ENCODE results near the gene CLDN7.

Gene CLDN7

DNA sequence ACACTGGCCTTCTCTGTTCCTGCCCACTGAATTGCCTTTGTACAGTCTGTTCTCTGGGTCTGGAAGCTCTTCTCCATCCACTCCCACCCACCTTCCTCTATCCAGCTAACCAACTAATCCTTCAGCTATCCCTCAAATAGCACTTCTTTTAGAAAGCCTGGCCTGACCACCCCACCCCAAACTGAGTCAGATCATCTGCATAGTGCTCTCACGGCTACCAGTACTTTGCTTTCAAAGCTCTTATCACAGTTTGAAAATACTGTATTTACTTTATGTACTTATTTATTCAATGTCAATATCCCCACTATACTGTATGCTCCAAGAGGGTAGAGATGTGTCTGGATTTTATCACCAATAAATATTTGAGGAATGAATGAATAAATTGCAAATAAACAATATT, 4.5 kb upstream of the CLDN7 start:
- peak overlapping the region; percentile 16 for H3K27ac ChIP-seq
- no peak for TF ChIP-seq CTCF (conservative IDR thresholded peaks at IDR 0.05)
- no peak for TF ChIP-seq ZFX (IDR thresholded peaks at IDR 0.05)

GRCh38 chr17:7263801-7264078, 1.5 kb upstream of the CLDN7 start:
- H3K27ac ChIP-seq: peak overlapping the region; percentile 99
- TF ChIP-seq CTCF (conservative IDR thresholded peaks at IDR 0.05) (no peak), ZFX (IDR thresholded peaks at IDR 0.05) (no peak)

DNA sequence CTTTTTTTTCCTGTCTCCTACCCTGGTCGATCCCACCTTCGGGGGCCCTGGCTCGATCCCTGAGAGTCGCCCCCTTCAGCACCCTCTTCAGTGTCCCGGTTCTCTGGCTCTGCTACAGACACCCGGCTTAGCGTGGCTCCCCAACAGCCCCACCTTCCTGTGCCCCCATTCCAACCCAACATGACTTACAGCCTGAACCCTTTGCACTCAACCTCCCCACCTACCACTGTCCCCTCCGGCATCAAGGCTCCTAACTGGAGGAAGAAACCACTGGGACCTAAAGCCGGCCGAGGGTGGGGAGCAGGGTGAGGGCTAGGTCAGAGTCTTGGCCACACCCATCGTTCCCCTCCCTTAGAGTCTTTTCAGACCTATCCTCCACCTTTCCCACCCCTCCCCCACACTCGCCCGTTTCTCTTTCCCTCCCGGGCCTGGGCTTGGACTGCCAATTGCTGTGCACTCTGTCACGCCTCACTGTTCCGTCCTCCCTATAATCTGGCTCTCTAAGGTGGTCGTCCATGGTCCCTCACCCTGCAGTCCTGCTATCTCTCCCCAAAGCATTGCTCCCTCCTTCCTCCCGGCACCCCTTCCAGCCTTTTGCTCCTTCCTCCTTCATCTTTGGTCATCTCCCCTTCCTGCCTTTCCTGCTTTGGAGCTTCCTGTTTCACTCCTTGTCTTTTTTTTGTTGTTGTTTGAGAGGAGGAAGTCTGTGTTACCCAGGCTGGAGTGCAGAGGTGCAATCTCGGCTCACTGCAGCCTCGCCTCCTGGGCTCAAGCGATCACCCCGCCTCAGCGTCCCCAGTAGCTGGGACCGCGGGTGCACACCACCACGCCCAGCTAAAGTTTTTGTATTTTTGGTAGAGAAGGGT, 890 bp upstream of the CLDN7 start:
- H3K27ac ChIP-seq: peak overlapping the region; percentile 99
- TF ChIP-seq ZFX (IDR thresholded peaks at IDR 0.05) (no peak), CTCF (conservative IDR thresholded peaks at IDR 0.05) (no peak)

- TF ChIP-seq CTCF (conservative IDR thresholded peaks at IDR 0.05) (no peak), ZFX (IDR thresholded peaks at IDR 0.05) (peak; percentile 84)
- H3K27ac ChIP-seq: peak overlapping the region; percentile 99
Measured at GRCh38 chr17:7261379-7262191, 693 bp downstream of the CLDN7 start.

- TF ChIP-seq ZFX (IDR thresholded peaks at IDR 0.05): no peak
- TF ChIP-seq CTCF (conservative IDR thresholded peaks at IDR 0.05): no peak
- peak overlapping the region; percentile 99 for H3K27ac ChIP-seq
Measured at GRCh38 chr17:7260651-7261378, 1.5 kb downstream of the CLDN7 start.

DNA sequence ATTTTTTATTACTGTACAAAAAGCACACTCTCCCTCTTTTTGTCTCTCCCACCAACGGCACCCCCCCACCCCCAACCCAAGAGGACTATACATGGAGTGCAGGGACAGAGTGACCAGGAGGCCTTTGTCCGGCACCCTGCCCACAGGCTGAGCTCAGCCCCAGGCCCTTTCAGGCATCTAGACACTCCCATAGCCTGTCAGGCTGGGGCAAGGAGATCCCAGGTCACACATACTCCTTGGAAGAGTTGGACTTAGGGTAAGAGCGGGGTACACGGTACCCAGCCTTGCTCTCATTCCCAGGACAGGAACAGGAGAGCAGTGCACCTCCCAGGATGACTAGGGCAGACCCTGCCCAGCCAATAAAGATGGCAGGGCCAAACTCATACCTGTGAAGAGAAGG, 2.1 kb downstream of the CLDN7 start:
- TF ChIP-seq ZFX (IDR thresholded peaks at IDR 0.05) (no peak), CTCF (conservative IDR thresholded peaks at IDR 0.05) (no peak)
- peak overlapping the region; percentile 99 for H3K27ac ChIP-seq

DNA sequence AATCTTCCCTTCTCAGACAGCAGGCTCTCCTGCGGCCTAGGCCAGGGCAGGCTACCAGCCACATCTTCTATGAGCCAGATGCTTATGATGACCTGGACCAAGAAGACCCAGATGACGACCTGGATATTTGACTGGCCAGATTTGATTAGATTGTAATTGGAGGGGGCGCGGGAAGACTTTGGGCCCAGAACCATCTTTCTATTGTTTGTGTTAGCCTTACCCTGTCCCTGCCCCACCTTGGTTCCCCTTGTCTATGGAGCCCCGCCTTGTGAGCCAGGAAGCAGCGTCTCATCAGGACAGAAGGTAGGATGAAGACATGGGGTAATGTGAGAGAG, 2.8 kb downstream of the CLDN7 start:
- no peak for TF ChIP-seq CTCF (conservative IDR thresholded peaks at IDR 0.05)
- TF ChIP-seq ZFX (IDR thresholded peaks at IDR 0.05): no peak

More for the DNA sequence above, 2.8 kb downstream of the CLDN7 start:
- no peak overlapping the region for H3K27ac ChIP-seq
